Retinal pigment epithelial cell (primary cell): ENCODE results near the gene TRIM39.

ENCODE experiments used
- DNase-seq: peaks from one replicate; pipeline ENCODE4 v3.0.0-alpha.2; 2010; ENCODE audit warnings: low read depth
- H3K4me3 ChIP-seq: 2 replicates; pipeline ENCODE4 v1.5.1; 2011; ENCODE audit warnings: mild to moderate bottlenecking, low read length, control low read depth, moderate library complexity
- TF ChIP-seq, protein P1 (sequence below): conservative IDR thresholded peaks from 2 replicates; pipeline ENCODE4 v1.5.1; 2011; ENCODE audit warnings: low read depth, low read length, control low read depth, inconsistent platforms

The TRIM39 gene

DNA sequence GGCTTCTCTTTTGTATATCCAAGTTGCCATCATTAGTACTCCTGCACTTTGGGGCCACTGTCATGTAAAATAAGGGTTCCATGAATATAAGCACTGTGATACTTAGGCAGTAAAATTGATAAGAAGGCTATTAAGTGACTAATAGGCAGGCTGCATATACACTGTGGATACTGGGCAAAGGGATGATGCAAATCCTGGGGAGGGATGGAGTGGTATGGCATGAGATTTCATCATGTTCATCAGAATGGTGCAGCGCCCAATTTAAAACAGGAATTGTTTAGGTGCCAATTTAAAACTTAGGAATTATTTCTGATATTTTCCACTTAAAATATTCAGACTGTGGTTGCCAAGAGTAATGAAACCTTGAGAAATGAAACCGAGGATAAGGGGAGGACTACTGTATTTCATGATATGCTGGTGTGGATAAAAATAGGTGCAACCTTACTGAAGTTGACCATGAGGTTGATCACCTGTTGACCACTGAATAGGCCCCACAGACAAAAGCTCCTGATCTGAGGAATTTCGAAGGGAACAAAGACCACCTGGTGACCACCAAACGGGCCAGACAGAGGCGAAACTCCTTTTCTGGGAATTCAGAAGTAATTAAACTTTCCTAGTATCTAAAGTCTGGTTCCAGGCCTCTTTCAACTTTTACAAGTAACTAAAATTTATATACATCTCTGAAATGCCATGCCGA lies 4.9 kb upstream of the TRIM39 start:
- TF ChIP-seq, protein P1, sequence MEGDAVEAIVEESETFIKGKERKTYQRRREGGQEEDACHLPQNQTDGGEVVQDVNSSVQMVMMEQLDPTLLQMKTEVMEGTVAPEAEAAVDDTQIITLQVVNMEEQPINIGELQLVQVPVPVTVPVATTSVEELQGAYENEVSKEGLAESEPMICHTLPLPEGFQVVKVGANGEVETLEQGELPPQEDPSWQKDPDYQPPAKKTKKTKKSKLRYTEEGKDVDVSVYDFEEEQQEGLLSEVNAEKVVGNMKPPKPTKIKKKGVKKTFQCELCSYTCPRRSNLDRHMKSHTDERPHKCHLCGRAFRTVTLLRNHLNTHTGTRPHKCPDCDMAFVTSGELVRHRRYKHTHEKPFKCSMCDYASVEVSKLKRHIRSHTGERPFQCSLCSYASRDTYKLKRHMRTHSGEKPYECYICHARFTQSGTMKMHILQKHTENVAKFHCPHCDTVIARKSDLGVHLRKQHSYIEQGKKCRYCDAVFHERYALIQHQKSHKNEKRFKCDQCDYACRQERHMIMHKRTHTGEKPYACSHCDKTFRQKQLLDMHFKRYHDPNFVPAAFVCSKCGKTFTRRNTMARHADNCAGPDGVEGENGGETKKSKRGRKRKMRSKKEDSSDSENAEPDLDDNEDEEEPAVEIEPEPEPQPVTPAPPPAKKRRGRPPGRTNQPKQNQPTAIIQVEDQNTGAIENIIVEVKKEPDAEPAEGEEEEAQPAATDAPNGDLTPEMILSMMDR, result no peak
- H3K4me3 ChIP-seq, result no peak overlapping the region
- no peak for DNase-seq

DNA sequence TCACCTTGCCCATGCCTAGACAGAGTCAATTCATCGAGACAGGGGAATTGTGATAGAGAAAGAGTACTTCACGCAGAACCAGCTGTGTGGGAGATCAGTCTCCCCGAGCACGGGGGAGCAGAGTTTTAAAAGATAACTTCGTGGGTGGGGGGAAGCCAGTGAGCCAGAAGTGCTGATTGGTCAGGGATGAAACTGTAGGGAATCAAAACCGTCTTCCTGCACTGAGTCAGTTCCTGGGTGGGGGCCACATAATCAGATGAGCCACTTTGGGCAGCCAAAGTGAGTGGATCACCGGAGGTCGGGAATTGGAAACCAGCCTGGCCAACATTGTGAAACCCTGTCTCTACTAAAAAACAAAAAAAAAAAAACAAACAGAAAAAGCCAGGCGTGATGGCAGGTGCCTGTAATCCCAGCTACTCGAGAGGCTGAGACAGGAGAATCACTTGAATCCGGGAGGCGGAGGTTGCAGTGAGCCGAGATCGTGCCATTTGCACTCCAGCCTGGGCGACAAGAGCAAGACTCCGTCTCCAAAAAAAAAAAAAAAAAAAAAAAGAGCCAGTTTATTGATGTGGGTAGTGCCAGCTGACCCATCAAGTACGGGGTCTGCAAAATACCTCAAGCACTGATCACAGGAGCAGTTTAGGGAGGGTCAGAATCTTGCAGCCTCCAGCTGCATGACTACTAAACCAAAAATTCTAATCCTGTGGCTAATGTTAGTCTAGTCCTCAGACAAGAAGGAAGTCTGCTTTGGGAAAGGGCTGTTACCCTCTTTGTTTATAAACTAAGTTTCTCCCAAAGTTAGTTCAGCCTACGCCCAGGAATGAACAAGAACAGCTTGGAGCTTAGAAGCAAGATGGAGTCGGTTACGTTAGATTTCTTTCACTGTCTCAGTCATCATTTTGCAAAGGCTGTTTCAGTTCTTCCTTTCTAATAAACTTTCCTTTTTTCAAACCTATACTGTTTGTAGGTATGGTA lies 3.9 kb upstream of the TRIM39 start:
- no peak overlapping the region for H3K4me3 ChIP-seq
- no peak for DNase-seq
- TF ChIP-seq, protein P1, result no peak

GRCh38 chr6:30323806-30324205 lies 2.9 kb upstream of the TRIM39 start:
- TF ChIP-seq, protein P1, result no peak
- DNase-seq, result no peak
- H3K4me3 ChIP-seq, result no peak overlapping the region

DNA sequence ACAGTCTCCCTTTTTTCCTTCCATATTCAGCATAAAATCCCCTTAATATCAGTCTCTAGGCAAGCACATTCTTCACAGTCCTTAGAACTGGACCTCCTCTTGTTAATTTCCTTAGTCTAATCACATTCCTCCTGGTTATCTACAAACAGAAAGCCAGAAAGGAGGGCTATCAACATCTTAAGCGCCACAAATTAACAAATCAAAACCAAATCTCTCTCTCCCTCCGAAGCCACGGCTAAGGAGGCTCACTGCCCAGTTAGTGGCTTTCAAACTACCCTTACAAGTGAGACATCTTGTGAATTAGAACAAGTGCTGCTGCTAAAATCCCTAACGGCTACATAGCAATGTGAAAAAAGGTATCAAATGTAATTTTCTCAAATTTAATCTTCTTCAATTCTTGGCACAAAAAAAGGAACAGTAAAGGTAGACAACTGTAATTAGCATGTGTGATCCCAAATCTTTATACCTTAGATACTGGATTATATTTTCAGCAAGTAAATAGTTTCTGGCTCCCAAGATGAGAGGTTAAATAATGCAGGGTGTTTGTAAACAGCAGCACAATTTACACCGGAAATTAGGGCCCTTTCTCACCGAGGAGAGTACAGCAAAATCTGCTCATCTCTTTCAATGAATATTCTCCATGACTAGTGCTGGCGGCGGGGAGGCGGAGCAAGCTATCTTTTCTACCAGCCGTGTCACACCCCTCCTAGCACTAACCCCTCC lies 1.4 kb upstream of the TRIM39 start:
- no peak for DNase-seq
- H3K4me3 ChIP-seq, result peak overlapping the region; percentile 85
- TF ChIP-seq, protein P1, result no peak

DNA sequence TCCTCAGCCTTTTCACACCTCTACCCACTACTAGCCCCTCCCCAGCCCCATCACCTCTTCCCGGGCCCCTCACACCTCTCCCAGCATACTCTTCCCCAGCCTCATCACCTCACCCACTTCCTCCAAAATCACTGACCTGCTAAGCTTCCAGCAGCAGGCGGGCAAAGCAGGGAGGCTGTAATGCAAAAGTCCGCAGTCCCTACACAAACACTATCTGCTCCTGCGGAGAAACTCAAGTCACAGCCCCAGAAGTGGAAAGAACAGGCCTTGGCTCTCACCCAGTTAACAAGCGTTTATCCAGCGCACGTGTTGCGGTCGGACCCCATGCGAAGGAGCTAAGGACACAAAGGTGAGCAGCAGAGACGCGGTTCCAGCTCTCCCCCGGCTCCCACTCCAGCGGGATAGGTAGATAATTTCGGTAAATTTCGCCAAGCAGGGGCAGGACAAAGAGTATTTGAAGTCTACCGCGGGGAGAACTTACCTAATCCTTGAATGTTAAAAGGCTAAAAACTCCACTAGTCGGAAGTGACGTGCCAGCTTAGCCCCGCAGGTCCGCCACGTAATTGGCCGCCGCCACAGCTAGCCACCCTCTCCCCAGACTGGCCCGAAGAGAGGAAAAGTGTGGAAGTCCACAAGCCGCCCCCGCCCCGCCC lies 728 bp upstream of the TRIM39 start:
- TF ChIP-seq, protein P1, result no peak
- H3K4me3 ChIP-seq, result peak overlapping the region; percentile 85
- DNase-seq, result peak; percentile 59

DNA sequence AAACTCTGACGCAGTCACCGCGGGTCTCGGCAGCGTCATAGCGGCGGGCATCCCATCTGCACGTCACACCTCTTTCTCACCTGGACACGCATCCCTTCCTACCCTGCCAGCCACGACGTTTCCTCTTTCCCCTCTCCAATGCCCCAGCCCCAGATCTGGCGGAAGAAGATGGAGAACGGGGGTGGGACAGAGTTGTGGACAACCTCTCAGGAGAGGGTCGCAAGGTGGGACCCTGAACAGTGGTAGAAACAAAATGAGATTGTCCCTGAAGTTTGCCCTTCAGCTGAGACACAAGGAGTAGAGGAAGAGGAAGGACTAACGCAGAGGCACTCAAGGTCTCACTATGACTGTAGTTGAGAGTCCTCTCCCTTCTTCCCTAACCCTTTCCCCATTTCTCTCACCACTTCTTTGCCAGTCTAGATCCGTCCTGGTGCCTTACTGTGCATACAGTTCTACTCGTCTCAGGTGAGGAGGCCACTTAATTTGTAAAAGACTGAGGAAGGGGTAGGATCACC lies 562 bp downstream of the TRIM39 start:
- peak overlapping the region; percentile 85 for H3K4me3 ChIP-seq
- no peak for DNase-seq
- TF ChIP-seq, protein P1, result no peak
